Karpas-422 (cell line): Measurements from ENCODE around the gene OXT. TPM values are rescaled to one million over a fixed set of nuclear protein-coding genes. Genes with fewer than 3 reads are reported as not detected.

Experiments used
- DNase-seq: peaks from one replicate; pipeline ENCODE4 v3.0.0-alpha.2; 2015
- H2AFZ ChIP-seq: fragments of 200-600 bp; sonication (generic); 2 replicates; pipeline ENCODE4 v1.6.1; 2014; ENCODE audit warnings: antibody characterized with exemption, low read length, mixed read lengths
- H3K27ac ChIP-seq: fragments of 200-600 bp; sonication (generic); 2 replicates; pipeline ENCODE4 v1.5.1; 2014; ENCODE audit warnings: mild to moderate bottlenecking, low read length, moderate library complexity
- H3K27me3 ChIP-seq: fragments of 200-600 bp; sonication (generic); 2 replicates; pipeline ENCODE4 v1.6.1; 2014; ENCODE audit warnings: low read length, mixed read lengths
- H3K36me3 ChIP-seq: fragments of 200-600 bp; sonication (generic); 2 replicates; pipeline ENCODE4 v1.6.1; 2014; ENCODE audit warnings: low read length, mixed read lengths; ENCODE audit not compliant: insufficient read depth
- H3K4me1 ChIP-seq: fragments of 200-600 bp; sonication (generic); 2 replicates; pipeline ENCODE4 v1.6.1; 2014; ENCODE audit warnings: mild to moderate bottlenecking, low read length, mixed read lengths
- H3K4me2 ChIP-seq: fragments of 200-600 bp; sonication (generic); 2 replicates; pipeline ENCODE4 v1.6.1; 2014; ENCODE audit warnings: low read length, low read depth, mild to moderate bottlenecking; ENCODE audit not compliant: poor library complexity, severe bottlenecking
- H3K4me3 ChIP-seq: fragments of 200-600 bp; sonication (generic); 2 replicates; pipeline ENCODE4 v1.5.1; 2014; ENCODE audit warnings: mild to moderate bottlenecking, antibody characterized with exemption, low read length, mixed read lengths
- H3K79me2 ChIP-seq: fragments of 200-600 bp; sonication (generic); 2 replicates; pipeline ENCODE4 v1.6.1; 2014; ENCODE audit warnings: mild to moderate bottlenecking, low read length, mixed read lengths
- H3K9ac ChIP-seq: fragments of 200-600 bp; sonication (generic); 2 replicates; pipeline ENCODE4 v1.6.0; 2014; ENCODE audit warnings: low read length
- H3K9me2 ChIP-seq: fragments of 200-600 bp; sonication (generic), shearing (Covaris generic); replicated peaks from 2 replicates; pipeline ENCODE4 v1.6.0; 2014; ENCODE audit warnings: mild to moderate bottlenecking, low read length, moderate library complexity; ENCODE audit not compliant: insufficient read depth
- H3K9me3 ChIP-seq: fragments of 300-700, 200-600 bp; sonication (generic); 2 replicates; pipeline ENCODE4 v1.6.1; 2014; ENCODE audit warnings: low read length, mixed read lengths
- H4K20me1 ChIP-seq: fragments of 200-600 bp; sonication (generic); 2 replicates; pipeline ENCODE4 v1.6.1; 2014; ENCODE audit warnings: mild to moderate bottlenecking, antibody characterized with exemption, low read length, low read depth; ENCODE audit not compliant: insufficient read depth
- total RNA-seq: library from RNA; depleted of rRNA; stranded (reverse); fragments of >200 nt; shearing (Covaris generic); gene quantifications from 2 replicates; pipeline ENCODE4 v1.2.3, GENCODE V29; 2014; ENCODE audit warnings: low replicate concordance

The OXT gene
- total RNA-seq, 1 experiment from 2014 or later: not detected

GRCh38 chr20:3038454-3038853, 33.0 kb upstream of the OXT start:
- H3K4me3 ChIP-seq: no peak overlapping the region
- H3K27me3 ChIP-seq: no peaks in the 10 kb centered on the region
- no peak overlapping the region for H3K9ac ChIP-seq
- H3K27ac ChIP-seq: no peak overlapping the region
- no peaks in the 10 kb centered on the region for H3K9me3 ChIP-seq
- no peaks in the 10 kb centered on the region for H3K9me2 ChIP-seq
- H3K4me2 ChIP-seq: no peak overlapping the region
- no peaks in the 10 kb centered on the region for H3K79me2 ChIP-seq
- H3K36me3 ChIP-seq: peaks cover 10% of the 10 kb centered on the region; the same call in 1 of the 2 replicates
- no peaks in the 10 kb centered on the region for H4K20me1 ChIP-seq
- no peaks in the 10 kb centered on the region for H3K4me1 ChIP-seq
- no peak for DNase-seq
- H2AFZ ChIP-seq: no peak overlapping the region

GRCh38 chr20:3039426-3039825, 32.0 kb upstream of the OXT start:
- H3K27me3 ChIP-seq: no peaks in the 10 kb centered on the region
- peaks cover 8% of the 10 kb centered on the region for H3K4me1 ChIP-seq
- H3K9ac ChIP-seq: no peak overlapping the region
- no peak overlapping the region for H2AFZ ChIP-seq
- no peak overlapping the region for H3K4me2 ChIP-seq
- H3K79me2 ChIP-seq: no peaks in the 10 kb centered on the region
- DNase-seq: no peak
- no peak overlapping the region for H3K4me3 ChIP-seq
- H4K20me1 ChIP-seq: no peaks in the 10 kb centered on the region
- peaks cover 10% of the 10 kb centered on the region; the same call in 1 of the 2 replicates for H3K36me3 ChIP-seq
- no peaks in the 10 kb centered on the region for H3K9me2 ChIP-seq
- H3K27ac ChIP-seq: no peak overlapping the region
- H3K9me3 ChIP-seq: no peaks in the 10 kb centered on the region

- Histone ChIP-seq H3K4me3 (no peak overlapping the region), H4K20me1 (no peaks in the 10 kb centered on the region), H3K4me2 (no peak overlapping the region), H3K36me3 (peaks cover 10% of the 10 kb centered on the region; the same call in 1 of the 2 replicates), H3K27me3 (no peaks in the 10 kb centered on the region), H3K9me3 (no peaks in the 10 kb centered on the region), H3K4me1 (peaks cover 15% of the 10 kb centered on the region), H2AFZ (no peak overlapping the region), H3K9me2 (no peaks in the 10 kb centered on the region), H3K9ac (no peak overlapping the region), H3K79me2 (no peaks in the 10 kb centered on the region), H3K27ac (no peak overlapping the region)
- DNase-seq: no peak
Measured at GRCh38 chr20:3040086-3040485, 31.3 kb upstream of the OXT start.

GRCh38 chr20:3041854-3042409, 29.5 kb upstream of the OXT start:
- H3K4me2 ChIP-seq: no peak overlapping the region
- DNase-seq: no peak
- no peak overlapping the region for H2AFZ ChIP-seq
- H3K9me3 ChIP-seq: no peaks in the 10 kb centered on the region
- H3K9ac ChIP-seq: no peak overlapping the region
- H3K79me2 ChIP-seq: peaks cover 10% of the 10 kb centered on the region
- H3K27ac ChIP-seq: no peak overlapping the region
- H3K9me2 ChIP-seq: no peaks in the 10 kb centered on the region
- H4K20me1 ChIP-seq: 0 out of 2 replicates have a peak, but pooled peaks cover 2% of the 10 kb centered on the region
- peaks cover 23% of the 10 kb centered on the region for H3K4me1 ChIP-seq
- no peaks in the 10 kb centered on the region; the same call in 1 of the 2 replicates for H3K36me3 ChIP-seq
- no peak overlapping the region for H3K4me3 ChIP-seq
- no peaks in the 10 kb centered on the region for H3K27me3 ChIP-seq

- Histone ChIP-seq H3K4me3 (no peak overlapping the region), H3K79me2 (peaks cover 17% of the 10 kb centered on the region), H3K4me1 (peaks cover 30% of the 10 kb centered on the region), H3K9ac (no peak overlapping the region), H3K36me3 (peaks cover 4% of the 10 kb centered on the region), H4K20me1 (0 out of 2 replicates have a peak, but pooled peaks cover 8% of the 10 kb centered on the region), H3K4me2 (no peak overlapping the region), H3K27ac (no peak overlapping the region), H3K27me3 (no peaks in the 10 kb centered on the region), H3K9me2 (no peaks in the 10 kb centered on the region), H2AFZ (no peak overlapping the region), H3K9me3 (no peaks in the 10 kb centered on the region)
- no peak for DNase-seq
Measured at GRCh38 chr20:3042625-3043024, 28.8 kb upstream of the OXT start.

DNA sequence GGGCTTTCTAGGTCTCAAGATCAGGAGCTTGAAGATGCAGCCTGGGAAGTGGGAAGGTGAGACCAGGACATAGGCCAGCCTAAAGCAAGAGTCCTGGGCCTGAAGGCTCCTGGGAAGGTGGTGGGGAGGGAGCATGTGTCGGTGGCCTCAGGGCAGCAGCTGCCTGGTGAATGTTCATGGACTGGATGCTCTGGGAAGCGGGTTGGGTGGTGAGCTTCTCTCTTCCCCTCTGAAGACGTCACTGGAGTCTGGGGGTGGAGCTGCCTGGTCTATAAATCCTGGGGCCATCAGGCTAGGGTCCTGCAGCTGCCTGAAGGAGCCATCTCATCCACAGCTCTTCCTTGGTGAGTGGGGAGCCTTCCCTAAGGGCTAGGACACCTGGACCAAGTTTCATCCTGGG, 28.1 kb upstream of the OXT start, which contains the start of gene GNRH2:
GNRH2 (plus strand) TSS at position 301 of the 400 bp plus-strand sequence. CDS start 793 bp downstream, outside the sequence.
- peak within 1 kb of the TSS; percentile 88; the same call in 1 of the 2 replicates for H3K4me3 ChIP-seq
- no peak within 1 kb of the TSS for H2AFZ ChIP-seq
- H3K9me3 ChIP-seq: no peaks in the 10 kb centered on the region
- peak within 1 kb of the TSS; percentile 86; the same call in 1 of the 2 replicates for H3K9ac ChIP-seq
- peaks cover 31% of the 10 kb centered on the region for H3K4me1 ChIP-seq
- H3K79me2 ChIP-seq: peaks cover 20% of the 10 kb centered on the region
- no peaks in the 10 kb centered on the region for H3K9me2 ChIP-seq
- 0 out of 2 replicates have a peak, but pooled peaks cover 9% of the 10 kb centered on the region for H4K20me1 ChIP-seq
- H3K27ac ChIP-seq: peak within 1 kb of the TSS; percentile 93
- H3K27me3 ChIP-seq: no peaks in the 10 kb centered on the region
- peak within 1 kb of the TSS; percentile 98 for H3K4me2 ChIP-seq
- peaks cover 11% of the 10 kb centered on the region for H3K36me3 ChIP-seq
- DNase-seq: no peak

GRCh38 chr20:3044336-3044965, 27.0 kb upstream of the OXT start:
- H3K9ac ChIP-seq: peak overlapping the region; percentile 86
- H3K4me2 ChIP-seq: peak overlapping the region; percentile 98
- peak overlapping the region; percentile 88 for H3K4me3 ChIP-seq
- H3K4me1 ChIP-seq: peaks cover 31% of the 10 kb centered on the region
- H3K27me3 ChIP-seq: no peaks in the 10 kb centered on the region
- no peaks in the 10 kb centered on the region for H3K9me3 ChIP-seq
- DNase-seq: no peak
- H3K9me2 ChIP-seq: no peaks in the 10 kb centered on the region
- peak overlapping the region; percentile 93 for H3K27ac ChIP-seq
- peaks cover 18% of the 10 kb centered on the region for H3K36me3 ChIP-seq
- 0 out of 2 replicates have a peak, but pooled peaks cover 9% of the 10 kb centered on the region for H4K20me1 ChIP-seq
- H3K79me2 ChIP-seq: peaks cover 20% of the 10 kb centered on the region
- H2AFZ ChIP-seq: no peak overlapping the region

DNA sequence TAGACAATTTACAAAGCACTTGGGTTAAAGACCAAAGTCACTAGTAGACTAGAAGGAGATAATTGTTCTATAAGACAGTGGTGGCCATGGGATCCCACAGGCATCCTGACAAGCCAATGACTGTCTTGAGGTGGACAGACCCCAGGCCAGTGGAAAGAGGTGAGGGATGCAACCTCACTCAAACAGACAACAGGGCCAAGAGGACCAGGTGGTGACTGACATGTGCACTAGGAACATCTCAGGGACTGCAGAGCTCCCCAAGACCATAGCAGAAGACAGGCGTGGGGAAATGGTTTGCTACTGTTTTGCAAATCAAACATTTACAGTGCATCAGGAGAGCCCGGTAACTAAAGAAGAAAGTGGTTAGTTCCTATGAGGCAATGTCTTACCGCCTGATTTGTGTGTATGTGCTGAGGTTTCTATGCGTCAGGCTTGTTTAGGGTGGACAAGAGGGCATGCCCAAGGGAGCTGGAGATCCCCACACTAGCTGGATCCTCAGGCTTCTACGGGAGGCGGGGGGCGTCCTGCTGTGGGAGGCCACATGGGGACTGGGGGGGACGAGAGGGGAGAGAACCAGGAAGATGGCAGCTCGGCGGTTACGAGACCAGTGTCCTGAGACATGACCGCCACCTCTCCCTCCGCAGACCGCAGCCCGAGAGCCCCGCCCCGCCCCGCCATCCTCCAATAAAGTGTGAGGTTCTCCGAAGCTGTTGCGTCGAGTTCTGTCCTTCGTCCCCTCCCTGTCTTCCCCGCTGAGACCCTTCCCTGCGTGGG, 26.2 kb upstream of the OXT start:
- Histone ChIP-seq H3K9me2 (no peaks in the 10 kb centered on the region), H4K20me1 (0 out of 2 replicates have a peak, but pooled peaks cover 9% of the 10 kb centered on the region), H3K79me2 (peaks cover 20% of the 10 kb centered on the region), H3K4me1 (peaks cover 31% of the 10 kb centered on the region), H2AFZ (peak overlapping the region; percentile 83; the same call in 1 of the 2 replicates), H3K36me3 (peaks cover 25% of the 10 kb centered on the region), H3K9ac (peak overlapping the region; percentile 86), H3K9me3 (no peaks in the 10 kb centered on the region), H3K4me3 (peak overlapping the region; percentile 88), H3K4me2 (peak overlapping the region; percentile 98), H3K27me3 (no peaks in the 10 kb centered on the region), H3K27ac (peak overlapping the region; percentile 93)
- DNase-seq: peak; percentile 90
